ENCODE data around the gene COQ8B. TPM values are rescaled to one million over a fixed set of nuclear protein-coding genes. Genes with fewer than 3 reads are reported as not detected.

The COQ8B gene
- polyA plus RNA-seq, 1 experiment: 35.3 TPM

GRCh38 chr19:40705950-40706619 is 10.6 kb downstream of the COQ8B start:
- no peak for DNase-seq (ENCODE audit: low read depth)
- peaks cover 28% of the 10 kb centered on the region for H3K36me3 ChIP-seq (ENCODE audit: control insufficient read depth, insufficient read depth, low read length)
- CTCF ChIA-PET: no interaction called here
- no peaks in the 10 kb centered on the region for H3K27me3 ChIP-seq (ENCODE audit: control insufficient read depth, insufficient read depth, low read length)
- POLR2A ChIA-PET: no interaction called here
- TF ChIP-seq CTCF (IDR thresholded peaks at IDR 0.05; ENCODE audit: insufficient read depth, low read depth, low read length): no peak
- H3K4me3 ChIP-seq (ENCODE audit: low read depth, low read length): no peak overlapping the region

DNA sequence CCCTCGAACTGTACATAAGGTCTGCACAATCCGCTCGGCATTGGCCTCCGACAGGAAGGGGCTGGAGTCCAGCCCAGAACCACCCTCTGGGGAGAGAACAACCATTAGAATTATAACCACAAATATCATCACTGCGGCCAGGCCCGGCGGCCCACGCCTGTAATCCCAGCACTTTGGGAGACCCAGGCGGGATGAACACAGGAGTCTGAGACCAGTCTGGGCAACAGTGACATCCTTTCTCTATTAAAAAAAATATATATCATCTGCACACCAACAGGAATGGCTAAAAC is 11.4 kb downstream of the COQ8B start:
- ChIA-PET POLR2A (no interaction called here), CTCF (no interaction called here)
- TF ChIP-seq CTCF (IDR thresholded peaks at IDR 0.05; ENCODE audit: insufficient read depth, low read depth, low read length): no peak
- Histone ChIP-seq H3K27me3 (ENCODE audit: control insufficient read depth, insufficient read depth, low read length) (no peaks in the 10 kb centered on the region), H3K4me3 (ENCODE audit: low read depth, low read length) (no peak overlapping the region), H3K36me3 (ENCODE audit: control insufficient read depth, insufficient read depth, low read length) (peaks cover 26% of the 10 kb centered on the region)
- no peak for DNase-seq (ENCODE audit: low read depth)

GRCh38 chr19:40704491-40705361 is 12.0 kb downstream of the COQ8B start:
- POLR2A ChIA-PET: no interaction called here

GRCh38 chr19:40703029-40703755 is 13.5 kb downstream of the COQ8B start:
- Histone ChIP-seq H3K27me3 (ENCODE audit: control insufficient read depth, insufficient read depth, low read length) (no peaks in the 10 kb centered on the region), H3K36me3 (ENCODE audit: control insufficient read depth, insufficient read depth, low read length) (peaks cover 29% of the 10 kb centered on the region), H3K4me3 (ENCODE audit: low read depth, low read length) (no peak overlapping the region)
- CTCF ChIA-PET: interaction anchor here (0.8 to 1.5 kb wide), 3 partner anchors 11 to 105 kb away, joined by 3 to 6 read pairs (median 4); partner anchors contain the start of gene NUMBL
- no peak for DNase-seq (ENCODE audit: low read depth)
- POLR2A ChIA-PET: no interaction called here
- TF ChIP-seq CTCF (IDR thresholded peaks at IDR 0.05; ENCODE audit: insufficient read depth, low read depth, low read length): no peak

More at GRCh38 chr19:40704491-40705361, 12.0 kb downstream of the COQ8B start:
- Histone ChIP-seq H3K36me3 (ENCODE audit: control insufficient read depth, insufficient read depth, low read length) (peaks cover 25% of the 10 kb centered on the region), H3K27me3 (ENCODE audit: control insufficient read depth, insufficient read depth, low read length) (no peaks in the 10 kb centered on the region), H3K4me3 (ENCODE audit: low read depth, low read length) (no peak overlapping the region)
- no peak for TF ChIP-seq CTCF (IDR thresholded peaks at IDR 0.05; ENCODE audit: insufficient read depth, low read depth, low read length)
- no peak for DNase-seq (ENCODE audit: low read depth)
- CTCF ChIA-PET: interaction anchor here (0.7 to 1.3 kb wide), 3 partner anchors 12 to 102 kb away, joined by 3 to 5 read pairs (median 3); no protein-coding TSS in a partner anchor

Data from BJ (cell line).